ENCODE data around the gene APOC4.
"Not testable (repeated sequence)": the region's sequence is repeated elsewhere in the genome, so short reads cannot be mapped to it uniquely, and the experiment has no call there.

Gene APOC4

DNA sequence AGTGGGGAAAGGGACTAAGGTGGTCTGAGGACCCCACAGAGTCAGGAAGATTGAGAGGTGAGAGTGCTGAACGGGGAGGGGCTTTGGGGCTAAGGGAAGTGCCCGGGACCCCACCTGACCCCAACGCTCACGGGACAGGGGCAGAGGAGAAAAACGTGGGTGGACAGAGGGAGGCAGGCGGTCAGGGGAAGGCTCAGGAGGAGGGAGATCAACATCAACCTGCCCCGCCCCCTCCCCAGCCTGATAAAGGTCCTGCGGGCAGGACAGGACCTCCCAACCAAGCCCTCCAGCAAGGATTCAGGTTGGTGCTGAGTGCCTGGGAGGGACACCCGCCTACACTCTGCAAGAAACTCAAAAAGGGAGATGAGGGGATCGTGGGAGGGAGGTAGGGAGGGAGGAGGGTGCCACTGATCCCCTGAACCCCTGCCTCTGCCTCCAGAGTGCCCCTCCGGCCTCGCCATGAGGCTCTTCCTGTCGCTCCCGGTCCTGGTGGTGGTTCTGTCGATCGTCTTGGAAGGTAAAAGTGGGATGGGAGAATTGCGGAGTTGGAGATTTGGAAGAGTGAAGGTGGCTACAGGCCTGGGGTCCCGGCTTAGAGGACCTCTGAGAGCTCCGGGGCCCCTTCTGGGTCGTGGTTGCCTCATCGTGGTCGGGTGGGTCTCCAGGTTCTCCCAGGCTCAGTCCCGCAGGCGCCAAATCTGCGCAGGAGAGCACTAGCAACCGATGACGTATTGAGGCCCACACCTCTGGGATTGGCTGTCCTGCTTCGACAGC is 27.4 kb upstream of the APOC4 start, which contains the start of gene APOC1:
TSS of gene APOC1 (plus strand) at position 176 of the 774 bp plus-strand sequence. CDS start at position 460, 284 bp downstream.
- DNase-seq (ENCODE audit: low spot score), result peak; percentile 95

DNA sequence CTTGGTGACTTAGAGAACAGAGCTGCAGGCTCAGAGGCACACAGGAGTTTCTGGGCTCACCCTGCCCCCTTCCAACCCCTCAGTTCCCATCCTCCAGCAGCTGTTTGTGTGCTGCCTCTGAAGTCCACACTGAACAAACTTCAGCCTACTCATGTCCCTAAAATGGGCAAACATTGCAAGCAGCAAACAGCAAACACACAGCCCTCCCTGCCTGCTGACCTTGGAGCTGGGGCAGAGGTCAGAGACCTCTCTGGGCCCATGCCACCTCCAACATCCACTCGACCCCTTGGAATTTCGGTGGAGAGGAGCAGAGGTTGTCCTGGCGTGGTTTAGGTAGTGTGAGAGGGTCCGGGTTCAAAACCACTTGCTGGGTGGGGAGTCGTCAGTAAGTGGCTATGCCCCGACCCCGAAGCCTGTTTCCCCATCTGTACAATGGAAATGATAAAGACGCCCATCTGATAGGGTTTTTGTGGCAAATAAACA is 17.8 kb upstream of the APOC4 start:
- no peak for DNase-seq (ENCODE audit: low spot score)

DNA sequence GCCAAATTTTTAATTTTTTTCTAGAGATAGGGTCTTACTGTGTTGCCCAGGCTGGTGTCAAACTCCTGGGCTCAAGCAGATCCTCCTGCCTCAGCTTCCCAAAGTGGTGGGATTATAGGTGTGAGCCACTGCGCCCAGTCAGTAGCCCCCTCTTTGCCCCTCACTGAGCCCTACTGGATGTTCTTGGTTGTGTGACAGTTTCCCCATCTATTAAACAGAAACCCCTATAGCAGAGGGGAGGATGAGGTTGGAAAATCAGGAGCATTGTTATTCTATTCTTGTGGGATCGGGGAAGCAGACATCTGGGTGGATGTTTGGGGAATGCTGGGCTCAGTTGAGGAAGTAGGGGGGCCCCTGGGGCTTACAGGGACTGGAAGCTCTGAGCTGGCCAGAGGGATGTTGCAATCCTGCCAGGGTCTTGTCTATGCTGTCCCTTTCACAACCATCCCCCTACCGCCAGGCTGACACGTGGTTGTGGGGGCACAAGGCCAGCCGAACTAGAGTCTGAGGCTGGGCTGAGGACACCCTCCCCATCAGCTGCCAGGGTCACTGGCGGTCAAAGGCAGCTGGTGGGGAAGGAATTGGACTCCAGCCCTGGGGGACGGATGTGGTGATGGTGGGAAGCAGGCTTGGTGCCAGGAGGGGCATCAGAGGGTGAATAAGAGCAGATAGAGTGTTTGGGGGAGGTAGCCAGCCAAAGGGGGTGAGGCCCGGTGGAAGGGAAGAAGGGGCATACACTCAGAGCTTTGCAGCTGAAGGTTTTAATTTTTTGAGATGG is 16.7 kb upstream of the APOC4 start:
- no peak for DNase-seq (ENCODE audit: low spot score)

- DNase-seq (ENCODE audit: low spot score), result not testable (repeated sequence)
Observed at GRCh38 chr19:44926245-44927077, 15.6 kb upstream of the APOC4 start.

GRCh38 chr19:44927746-44928145 is 14.3 kb upstream of the APOC4 start:
- DNase-seq (ENCODE audit: low spot score), result no peak

DNA sequence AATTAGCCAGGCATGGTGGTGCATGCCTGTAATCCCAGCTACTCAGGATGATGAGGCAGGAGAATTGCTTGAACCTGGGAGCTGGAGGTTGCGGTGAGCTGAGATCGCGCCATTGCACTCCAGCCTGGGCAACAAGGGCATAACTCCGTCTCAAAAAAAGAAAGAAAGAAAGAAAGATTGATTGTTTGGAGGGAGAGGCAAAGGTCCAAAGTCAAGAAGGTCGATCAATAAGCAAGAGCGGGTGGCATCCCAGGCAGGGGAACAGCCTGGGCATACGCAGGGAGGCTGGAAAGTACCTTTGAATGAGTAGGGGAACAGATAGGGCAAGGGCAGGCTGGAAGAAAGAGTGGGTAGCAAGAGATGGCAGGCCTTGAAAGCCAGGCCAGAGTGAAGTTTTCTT is 11.9 kb upstream of the APOC4 start:
- no peak for DNase-seq (ENCODE audit: low spot score)

DNA sequence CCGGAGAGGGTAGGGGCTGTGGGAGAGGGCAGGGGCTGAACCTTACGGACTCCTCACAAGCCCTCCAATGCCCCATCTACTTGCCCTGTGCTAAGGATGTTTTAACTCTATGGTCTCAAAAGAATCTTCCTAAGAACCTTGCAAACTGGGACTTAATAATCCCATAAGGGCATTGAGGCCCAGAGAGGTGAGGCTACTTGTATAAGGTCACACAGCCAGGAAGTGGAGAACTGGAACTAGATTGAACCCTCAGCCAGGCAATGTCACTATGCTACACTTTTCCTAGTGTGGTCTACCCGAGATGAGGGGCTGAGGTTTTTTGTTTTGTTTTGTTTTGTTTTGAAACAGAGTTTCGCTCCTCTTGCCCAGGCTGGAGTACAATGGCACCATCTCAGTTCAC is 10.5 kb upstream of the APOC4 start:
- DNase-seq (ENCODE audit: low spot score), result no peak

GRCh38 chr19:44939668-44940067 is 2.4 kb upstream of the APOC4 start:
- DNase-seq (ENCODE audit: low spot score), result no peak

- no peak for DNase-seq (ENCODE audit: low spot score)
Observed at GRCh38 chr19:44943801-44944249, 1.8 kb downstream of the APOC4 start.

- no peak for DNase-seq (ENCODE audit: low spot score)
Observed at GRCh38 chr19:44947041-44947581, 5.1 kb downstream of the APOC4 start.

- DNase-seq (ENCODE audit: low spot score), result no peak
Observed at GRCh38 chr19:44948237-44948636, 6.2 kb downstream of the APOC4 start.

DNA sequence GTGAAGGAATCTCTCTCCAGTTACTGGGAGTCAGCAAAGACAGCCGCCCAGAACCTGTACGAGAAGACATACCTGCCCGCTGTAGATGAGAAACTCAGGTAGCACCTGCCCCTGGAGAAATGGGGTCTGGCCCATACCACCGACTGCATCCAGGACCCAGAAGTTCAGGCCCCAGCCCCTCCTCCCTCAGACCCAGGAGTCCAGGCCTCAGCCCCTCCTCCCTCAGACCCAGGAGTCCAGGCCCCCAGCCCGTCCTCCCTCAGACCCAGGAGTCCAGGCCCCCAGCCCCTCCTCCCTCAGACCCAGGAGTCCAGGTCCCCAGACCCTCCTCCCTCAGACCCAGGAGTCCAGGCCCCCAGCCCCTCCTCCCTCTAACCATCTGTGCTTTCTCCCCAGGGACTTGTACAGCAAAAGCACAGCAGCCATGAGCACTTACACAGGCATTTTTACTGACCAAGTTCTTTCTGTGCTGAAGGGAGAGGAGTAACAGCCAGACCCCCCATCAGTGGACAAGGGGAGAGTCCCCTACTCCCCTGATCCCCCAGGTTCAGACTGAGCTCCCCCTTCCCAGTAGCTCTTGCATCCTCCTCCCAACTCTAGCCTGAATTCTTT is 6.8 kb downstream of the APOC4 start:
- no peak for DNase-seq (ENCODE audit: low spot score)

DNA sequence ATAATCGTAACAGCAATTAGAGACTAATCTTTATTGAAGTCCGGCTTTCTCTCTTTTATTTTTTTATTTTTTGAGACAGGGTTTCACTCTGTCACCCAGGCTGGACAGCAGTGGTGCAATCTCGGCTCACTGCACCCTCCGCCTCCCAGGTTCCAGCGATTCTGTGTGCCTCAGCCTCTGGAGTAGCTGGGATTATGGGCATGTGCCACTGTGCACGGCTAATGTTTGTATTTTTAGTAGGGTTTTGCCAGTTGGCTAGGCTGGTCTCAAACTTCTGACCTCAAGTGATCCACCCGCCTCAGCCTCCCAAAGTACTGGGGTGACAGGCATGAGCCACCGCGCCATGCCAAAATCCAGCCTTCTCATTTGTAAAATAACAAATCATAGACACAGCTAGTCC is 7.5 kb downstream of the APOC4 start:
- no peak for DNase-seq (ENCODE audit: low spot score)

- peak; percentile 77 for DNase-seq (ENCODE audit: low spot score)
Observed at GRCh38 chr19:44951179-44952159, 9.4 kb downstream of the APOC4 start.

DNA sequence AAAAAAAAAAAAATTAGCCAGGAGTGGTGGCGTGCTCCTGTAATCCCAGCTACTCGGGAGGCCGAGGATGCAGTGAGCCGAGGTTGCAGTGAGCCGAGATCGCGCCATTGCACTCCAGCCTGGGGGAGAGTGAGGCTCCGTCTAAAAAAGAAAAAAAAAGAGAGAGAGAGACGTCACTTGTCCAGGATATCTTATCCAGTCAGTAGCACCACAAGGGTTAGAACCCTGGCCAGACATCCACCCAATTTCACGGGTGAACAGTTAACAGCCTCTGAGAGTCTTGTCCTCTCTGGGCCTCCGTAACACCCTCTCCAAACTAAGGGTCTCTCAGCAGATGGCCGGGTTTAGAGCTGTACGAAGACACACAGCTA is 12.2 kb downstream of the APOC4 start:
- DNase-seq (ENCODE audit: low spot score), result no peak

GRCh38 chr19:44954649-44955504 is 12.8 kb downstream of the APOC4 start, which contains the start of gene CLPTM1:
Gene CLPTM1 (plus strand): TSS chr19:44955380. CDS start chr19:44955396, 16 bp downstream.
- peak; percentile 96 for DNase-seq (ENCODE audit: low spot score)

GRCh38 chr19:44955505-44956439 is 13.7 kb downstream of the APOC4 start:
- no peak for DNase-seq (ENCODE audit: low spot score)

DNA sequence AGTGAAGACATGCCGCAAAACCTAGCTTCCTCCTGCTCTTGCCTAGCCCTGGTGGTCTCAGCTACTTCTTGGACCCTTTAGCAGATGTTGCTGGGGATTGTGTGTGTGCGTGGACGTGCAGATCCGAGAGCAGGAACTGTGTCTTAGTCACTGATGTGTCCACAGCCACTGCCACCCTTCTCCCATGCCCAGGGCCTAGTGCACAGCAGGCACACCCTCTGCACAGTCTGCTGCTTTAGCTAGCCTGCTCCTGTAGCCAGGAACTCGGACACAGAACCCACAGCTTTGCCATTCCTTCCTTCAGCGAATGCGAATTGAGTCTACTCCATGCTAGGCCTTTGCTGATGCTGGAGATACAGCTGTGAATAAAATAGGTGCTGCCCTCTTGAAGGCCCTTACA is 15.5 kb downstream of the APOC4 start:
- no peak for DNase-seq (ENCODE audit: low spot score)
